Neutrophil (primary cell): ENCODE measurements around the gene VWCE.

ENCODE experiments used
- H3K27ac ChIP-seq: fragments of 200-600 bp; sonication (generic); 2 replicates; pipeline ENCODE4 v1.5.1; 2016; ENCODE audit warnings: mild to moderate bottlenecking, moderate library complexity
- H3K27me3 ChIP-seq: fragments of 200-600 bp; sonication (generic); 2 replicates; pipeline ENCODE4 v1.6.0; 2016; ENCODE audit warnings: mild to moderate bottlenecking
- H3K36me3 ChIP-seq: fragments of 200-600 bp; sonication (generic); 2 replicates; pipeline ENCODE4 v1.5.1; 2017
- H3K4me1 ChIP-seq, 2 experiments: fragments of 200-600 bp in 1 of 2; sonication (generic) in 1 of 2; 1 replicate in 1 of 2; 2 replicates in 1 of 2; pipeline versions ENCODE4 v1.5.1 to v1.6.1; 2013 to 2016; ENCODE audit warnings: low read depth in 1 of 2, low read length in 1 of 2, mild to moderate bottlenecking in 1 of 2, moderate library complexity in 1 of 2; ENCODE audit not compliant: control insufficient read depth in 1 of 2, insufficient read depth in 1 of 2
- H3K4me3 ChIP-seq, 2 experiments: fragments of 200-600 bp in 1 of 2; sonication (generic) in 1 of 2; 1 replicate in 1 of 2; 2 replicates in 1 of 2; pipeline ENCODE4 v1.5.1; 2013 to 2016; ENCODE audit warnings: low read depth in 1 of 2, low read length in 1 of 2, mild to moderate bottlenecking in 1 of 2, moderate library complexity in 1 of 2
- H3K9me3 ChIP-seq: fragments of 200-600 bp; sonication (generic); 2 replicates; pipeline ENCODE4 v1.5.1; 2016
- CTCF ChIP-seq: fragments of 200-600 bp; sonication (generic); IDR thresholded peaks from 2 replicates; pipeline ENCODE4 v1.5.1; 2016; ENCODE audit warnings: antibody characterized with exemption

The VWCE gene

GRCh38 chr11:61272731-61273130 lies 22.4 kb downstream of the VWCE start:
- no peak for TF ChIP-seq CTCF
- Histone ChIP-seq H3K27me3 (no peaks in the 10 kb centered on the region), H3K36me3 (no peaks in the 10 kb centered on the region), H3K9me3 (no peaks in the 10 kb centered on the region), H3K4me1 (no peaks in the 10 kb centered on the region), H3K4me3 (no peak overlapping the region), H3K27ac (no peak overlapping the region)

- H3K36me3 ChIP-seq: no peaks in the 10 kb centered on the region
- no peaks in the 10 kb centered on the region for H3K4me1 ChIP-seq
- no peak for TF ChIP-seq CTCF
- no peaks in the 10 kb centered on the region for H3K9me3 ChIP-seq
- H3K27me3 ChIP-seq: no peaks in the 10 kb centered on the region
- H3K27ac ChIP-seq: no peak overlapping the region
- no peak overlapping the region for H3K4me3 ChIP-seq
These were observed 24.6 kb downstream of the VWCE start for GRCh38 chr11:61270354-61271076.

DNA sequence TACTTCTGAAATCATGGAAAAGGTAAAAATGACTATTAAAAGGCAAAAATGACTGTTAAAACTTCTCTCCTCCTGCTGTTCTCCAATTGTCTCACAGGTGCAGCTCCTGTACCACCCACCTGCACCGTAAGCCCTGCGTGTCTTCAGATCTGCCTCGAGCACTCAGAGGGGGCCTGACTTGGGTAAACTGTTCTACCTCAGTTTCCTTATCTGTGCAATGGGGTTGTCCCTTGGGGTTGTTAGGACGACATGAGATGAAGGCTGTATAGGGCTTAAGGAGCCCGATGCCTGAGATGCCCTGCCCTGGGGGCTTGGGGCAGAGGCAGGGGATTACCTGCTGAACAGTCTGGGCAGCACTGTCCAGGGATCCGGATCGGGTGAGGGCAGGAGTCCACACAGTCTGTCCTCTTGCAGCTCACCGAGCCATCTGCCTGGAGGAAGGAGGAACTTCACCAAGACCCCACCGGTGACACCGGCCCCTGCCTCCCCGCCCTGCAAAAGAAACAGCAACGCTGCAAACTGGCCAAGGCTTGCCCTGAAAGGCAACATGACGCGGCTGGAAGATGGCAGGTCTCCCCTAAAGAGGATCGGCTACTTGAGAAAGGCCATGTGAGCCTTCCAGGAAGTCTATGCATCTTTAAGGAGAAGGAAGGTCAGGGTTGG lies 26.4 kb downstream of the VWCE start:
- H3K9me3 ChIP-seq: no peaks in the 10 kb centered on the region
- H3K27ac ChIP-seq: no peak overlapping the region

DNA sequence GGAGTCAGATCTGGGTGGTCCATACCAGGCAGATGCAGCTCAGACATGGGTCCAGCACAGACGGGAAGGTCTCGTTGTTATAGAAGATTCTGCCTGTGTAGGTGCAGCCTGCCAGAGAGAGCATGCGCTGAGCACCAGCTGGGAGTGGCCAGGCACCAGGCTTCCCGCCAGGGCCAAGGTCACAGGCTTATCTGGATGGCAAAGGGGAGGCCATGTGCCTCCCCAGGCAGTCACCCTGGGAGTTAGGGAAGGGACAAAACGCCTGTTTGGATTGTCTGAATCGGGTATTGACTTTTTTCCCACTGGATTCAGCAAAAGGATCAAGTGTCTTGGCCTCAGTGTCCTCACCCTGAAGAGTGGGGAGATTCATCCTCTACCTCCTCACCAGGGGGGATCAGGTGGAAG lies 27.7 kb downstream of the VWCE start:
- H3K4me3 ChIP-seq: no peak overlapping the region
- no peaks in the 10 kb centered on the region for H3K9me3 ChIP-seq
- H3K36me3 ChIP-seq: no peaks in the 10 kb centered on the region
- no peaks in the 10 kb centered on the region for H3K27me3 ChIP-seq
- TF ChIP-seq CTCF: no peak
- no peaks in the 10 kb centered on the region for H3K4me1 ChIP-seq
- H3K27ac ChIP-seq: no peak overlapping the region

More for the DNA sequence above, 26.4 kb downstream of the VWCE start:
- Histone ChIP-seq H3K36me3 (no peaks in the 10 kb centered on the region), H3K4me3 (no peak overlapping the region), H3K4me1 (no peaks in the 10 kb centered on the region), H3K27me3 (no peaks in the 10 kb centered on the region)
- TF ChIP-seq CTCF: no peak

GRCh38 chr11:61266602-61267001 lies 28.5 kb downstream of the VWCE start:
- Histone ChIP-seq H3K36me3 (no peaks in the 10 kb centered on the region), H3K9me3 (no peaks in the 10 kb centered on the region), H3K4me3 (no peak overlapping the region), H3K27me3 (no peaks in the 10 kb centered on the region), H3K27ac (no peak overlapping the region), H3K4me1 (no peaks in the 10 kb centered on the region)
- TF ChIP-seq CTCF: no peak
